HG02938 (cell line): ENCODE data around the gene PEX11G.
"Not testable (repeated sequence)": the region's sequence is repeated elsewhere in the genome, so short reads cannot be mapped to it uniquely, and the experiment has no call there.

Experiments used
- ATAC-seq: cut with Tn5 transposase; IDR thresholded peaks from one replicate; pipeline ENCODE4 v1.9.1; 2021; ENCODE audit warnings: mild to moderate bottlenecking, moderate library complexity; ENCODE audit not compliant: unreplicated experiment

Gene PEX11G

DNA sequence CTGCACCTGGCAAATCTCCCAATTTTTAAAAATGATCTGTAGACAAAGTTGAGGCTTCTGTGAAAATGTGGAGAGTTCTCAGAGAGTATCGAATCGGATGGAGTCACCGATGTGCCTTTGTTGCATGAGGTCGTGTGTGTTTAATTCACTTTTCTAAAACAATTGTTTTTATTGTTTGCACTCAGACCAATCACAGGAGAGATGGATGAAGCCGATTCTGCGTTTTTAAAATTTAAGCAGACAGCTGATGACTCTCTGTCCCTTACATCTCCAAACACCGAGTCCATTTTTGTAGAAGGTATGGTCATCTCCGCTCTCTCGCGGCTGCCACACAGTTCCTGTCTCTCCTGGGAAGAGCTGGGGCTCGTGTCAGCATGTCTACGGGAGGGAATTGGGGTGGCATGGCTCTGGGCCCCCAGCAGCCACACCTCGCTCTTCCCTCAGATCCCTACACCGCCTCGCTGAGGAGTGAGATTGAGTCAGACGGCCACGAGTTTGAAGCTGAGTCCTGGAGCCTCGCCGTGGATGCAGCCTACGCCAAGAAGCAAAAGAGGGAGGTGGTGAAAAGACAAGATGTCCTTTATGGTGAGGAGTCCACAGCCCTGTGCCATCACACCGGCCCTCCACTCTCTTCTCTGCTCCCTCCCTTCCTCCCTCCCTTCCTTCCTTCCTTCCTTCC, 47.2 kb downstream of the PEX11G start:
- no peak for ATAC-seq

DNA sequence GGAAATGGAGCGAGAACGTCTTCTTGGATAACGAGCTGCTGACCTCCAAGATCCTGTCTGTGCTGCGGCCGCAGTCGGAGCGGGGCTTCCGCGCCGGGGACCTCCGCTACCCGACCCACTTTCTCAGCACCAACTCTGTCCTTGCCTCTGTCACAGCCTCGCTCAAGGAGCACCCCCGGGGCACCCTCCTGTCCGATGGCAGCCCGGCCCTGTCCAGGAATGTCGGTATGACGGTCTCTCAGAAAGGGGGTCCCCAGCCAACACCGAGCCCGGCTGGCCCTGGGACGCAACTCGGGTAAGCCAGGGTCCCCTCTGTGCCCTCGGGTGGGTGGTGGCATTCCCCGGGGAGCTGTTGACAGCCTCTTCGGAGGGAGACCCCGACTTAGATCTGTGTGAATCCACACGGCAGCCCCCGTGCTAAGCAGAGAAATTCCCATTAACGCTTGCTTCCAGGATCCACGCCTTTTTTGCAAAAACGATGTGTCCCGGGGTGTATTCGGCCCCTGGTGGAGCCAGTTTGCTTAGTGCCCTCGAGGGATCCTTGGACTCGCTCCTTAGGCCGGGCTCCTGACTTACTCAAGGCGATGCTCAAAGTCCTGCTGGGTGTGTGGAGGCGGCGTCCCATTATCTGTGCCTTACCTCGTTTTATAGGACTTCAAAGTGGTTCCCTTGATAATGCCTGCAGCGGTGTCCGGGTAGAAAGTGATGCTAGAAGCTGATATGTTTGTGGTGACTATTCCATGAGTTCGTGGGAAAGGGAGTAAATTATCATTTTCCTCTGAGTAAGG, 48.5 kb downstream of the PEX11G start:
- no peak for ATAC-seq

DNA sequence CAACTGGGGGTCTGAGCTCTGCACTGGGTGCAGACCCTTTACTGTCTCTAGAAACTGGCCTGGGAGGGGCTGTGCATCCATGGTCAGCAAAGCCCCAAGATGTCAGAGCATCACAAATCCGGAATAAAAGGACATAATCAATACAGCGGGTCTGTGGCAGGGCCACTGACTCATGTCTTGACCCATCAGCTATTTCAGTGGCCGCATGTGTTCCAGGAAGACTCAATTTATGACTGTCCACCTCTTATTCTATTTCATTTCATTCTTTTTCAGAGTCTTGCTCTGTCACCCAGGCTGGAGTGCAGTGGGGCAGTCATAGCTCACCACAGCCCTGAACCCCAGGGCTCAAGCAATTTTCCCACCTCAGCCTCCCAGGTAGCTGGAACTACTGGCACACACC, 53.2 kb downstream of the PEX11G start:
- ATAC-seq, result no peak

DNA sequence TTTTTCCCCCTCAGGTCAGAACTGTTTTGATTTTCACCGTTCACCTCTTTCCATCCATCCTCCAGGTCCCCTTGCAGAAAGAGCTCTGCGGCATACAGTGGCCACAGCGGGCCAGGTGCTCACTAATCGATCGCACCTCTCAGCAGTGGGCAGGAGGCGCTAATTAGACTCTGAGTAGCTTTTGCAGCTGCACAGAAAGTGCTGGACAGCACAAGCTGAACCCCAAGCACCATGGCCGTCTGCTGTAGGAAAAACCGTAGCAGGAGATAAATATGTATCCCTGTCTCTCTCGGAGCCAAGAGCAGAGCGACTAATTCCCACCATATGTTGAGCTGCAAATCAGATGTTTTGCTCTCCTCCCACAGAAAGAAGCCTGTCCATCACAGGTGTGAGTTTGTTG, 54.4 kb downstream of the PEX11G start:
- no peak for ATAC-seq

DNA sequence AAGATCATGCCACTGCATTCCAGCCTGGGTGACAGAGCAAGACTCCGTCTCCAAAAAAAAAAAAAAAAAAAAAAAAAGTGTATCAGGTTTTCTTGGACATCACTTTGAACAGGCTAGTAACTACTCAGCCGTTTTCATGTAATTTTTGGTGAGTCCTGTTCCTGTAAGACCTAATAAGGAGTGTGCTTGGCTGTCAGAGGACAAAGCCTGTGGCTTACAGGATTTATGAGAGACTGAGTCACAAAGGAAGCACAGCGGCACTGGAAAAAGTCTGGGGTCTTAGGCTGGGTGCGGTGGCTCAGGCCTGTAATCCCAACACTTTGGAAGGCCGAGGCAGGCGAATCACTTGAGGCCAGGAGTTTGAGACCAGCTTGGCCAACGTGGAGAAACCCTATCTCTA, 55.4 kb downstream of the PEX11G start:
- ATAC-seq, result not testable (repeated sequence)

DNA sequence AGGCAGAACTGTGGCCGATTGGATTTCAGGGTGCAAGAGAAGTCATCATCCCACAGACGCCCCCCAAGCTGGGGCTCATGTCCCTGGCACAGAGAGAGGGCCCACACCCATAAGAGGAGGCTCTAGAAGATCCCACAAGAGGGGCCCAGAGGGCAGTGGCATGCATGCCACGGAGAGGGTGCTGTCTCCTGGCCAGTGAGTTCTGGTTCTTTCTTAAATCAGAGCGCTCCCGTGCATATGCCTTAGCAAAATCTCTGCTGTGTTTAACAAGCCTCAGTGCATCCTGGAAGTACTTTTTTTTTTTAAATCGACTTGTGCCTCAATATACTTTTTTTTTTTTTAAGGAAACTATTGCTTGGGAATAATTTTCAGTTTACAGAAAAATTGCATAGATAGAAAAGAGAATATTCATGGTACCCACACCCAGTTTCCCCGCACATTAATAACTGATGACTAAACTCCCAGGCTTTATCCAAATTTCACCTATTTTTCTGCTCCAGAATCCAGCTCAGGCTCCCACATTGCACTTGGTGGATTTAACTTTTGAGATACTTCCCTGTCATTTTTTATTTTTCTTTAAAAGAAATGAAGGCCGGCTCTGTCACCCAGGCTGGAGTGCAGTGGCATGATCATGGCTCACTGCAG, 59.1 kb downstream of the PEX11G start:
- no peak for ATAC-seq

DNA sequence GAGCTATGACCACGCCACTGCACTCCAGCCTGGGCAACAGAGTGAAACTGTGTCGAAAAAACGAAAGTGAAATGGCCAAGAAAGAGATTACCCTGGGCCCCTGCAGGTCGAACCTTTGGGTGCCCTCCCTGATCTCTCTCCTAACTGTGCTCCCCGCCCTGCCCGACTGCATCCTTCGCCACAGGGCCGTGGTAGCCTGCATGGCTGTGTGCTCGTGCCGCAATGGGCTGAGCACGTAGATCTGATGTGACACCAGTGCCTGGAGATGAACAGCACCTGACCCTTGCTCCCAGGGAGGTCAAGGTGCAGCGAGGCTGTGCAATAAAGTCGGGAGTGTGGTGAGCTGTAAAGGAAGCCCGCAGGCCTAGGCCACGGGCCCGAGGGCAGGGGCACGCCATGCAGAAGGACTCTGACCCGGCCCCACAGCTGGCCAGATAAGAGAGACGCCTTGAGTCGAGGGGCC, 60.2 kb downstream of the PEX11G start:
- no peak for ATAC-seq

DNA sequence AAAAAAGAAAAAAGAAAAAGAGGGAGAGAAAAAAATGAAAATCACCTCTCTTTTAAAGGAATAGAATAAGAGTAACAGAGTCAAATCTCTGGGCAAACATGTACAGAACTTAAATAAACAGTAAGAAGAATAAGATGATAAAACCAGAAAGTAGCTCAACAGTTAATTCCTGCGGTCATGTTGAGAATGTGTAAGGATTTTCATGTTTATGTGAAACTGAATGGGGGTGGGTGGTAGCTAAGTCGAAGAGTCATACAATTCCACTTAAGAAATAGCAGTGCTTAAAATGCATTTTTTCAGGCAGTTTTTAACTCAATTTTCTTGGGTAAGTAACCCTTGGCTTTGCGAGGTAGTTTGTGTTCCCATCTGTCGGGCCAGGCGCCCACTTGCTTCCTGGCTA, 60.9 kb downstream of the PEX11G start:
- ATAC-seq, result no peak

DNA sequence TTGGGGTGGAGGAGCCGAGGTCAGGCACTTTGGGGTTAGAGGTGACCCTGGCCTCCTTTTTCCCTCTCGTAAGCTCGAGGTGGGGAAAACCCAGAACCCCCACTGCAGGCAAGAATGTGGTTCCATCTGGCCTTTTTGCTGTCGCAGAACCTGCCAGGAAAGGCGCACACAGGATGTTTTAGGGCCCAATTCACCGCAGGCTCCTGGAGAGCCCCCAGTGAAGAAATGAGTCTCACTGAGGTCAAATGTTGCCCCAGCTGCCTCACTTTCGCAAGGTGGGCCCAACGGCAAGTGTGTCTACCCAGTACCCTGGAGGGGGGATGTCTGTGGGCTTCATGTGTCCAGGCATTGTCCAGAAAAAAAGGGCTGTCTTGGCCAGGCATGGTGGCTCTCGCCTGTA, 61.8 kb downstream of the PEX11G start:
- no peak for ATAC-seq
